Gastrocnemius medialis (tissue), 4 donors: ENCODE results near the gene TUSC2. TPM values are rescaled to one million over a fixed set of nuclear protein-coding genes. Genes with fewer than 3 reads are reported as not detected.

ENCODE experiments used
- ATAC-seq, 2 donors: fragments of 150-250 bp; one replicate each; pipeline ENCODE4 v1.9.1; 2016
- DNase-seq, 2 donors: peaks; one replicate each; pipeline ENCODE4 v3.0.0-alpha.2; 2019
- H3K27ac ChIP-seq, 4 donors: fragments of 200-600 bp; sonication (generic); 1 replicate in 1 of 4; 2 replicates in 3 of 4; pipeline ENCODE4 v1.5.1; 2016 to 2018; ENCODE audit warnings: mild to moderate bottlenecking in 2 of 4, moderate library complexity in 1 of 4
- H3K27me3 ChIP-seq, 3 donors: fragments of 200-600 bp; sonication (generic) in 2 of 3; 1 replicate in 1 of 3; 2 replicates in 2 of 3; pipeline versions ENCODE4 v1.5.1 to v1.6.0; 2016 to 2019; ENCODE audit warnings: mild to moderate bottlenecking in 1 of 3, moderate library complexity in 1 of 3
- H3K36me3 ChIP-seq, 2 donors: fragments of 200-600 bp; sonication (generic) in 1 of 2; one replicate each; pipeline ENCODE4 v1.5.1; 2017 to 2018
- H3K4me1 ChIP-seq, 2 donors: fragments of 200-600 bp; sonication (generic) in 1 of 2; one replicate each; pipeline ENCODE4 v1.5.1; 2016 to 2017; ENCODE audit warnings: mild to moderate bottlenecking in 2 of 2
- H3K4me3 ChIP-seq, 4 donors: fragments of 200-600 bp; sonication (generic) in 3 of 4; 1 replicate in 1 of 4; 2 replicates in 3 of 4; pipeline ENCODE4 v1.5.1; 2016 to 2019; ENCODE audit warnings: mild to moderate bottlenecking in 2 of 4
- H3K9me3 ChIP-seq, 3 donors: fragments of 200-600 bp; sonication (generic) in 2 of 3; 1 replicate in 1 of 3; 2 replicates in 2 of 3; pipeline ENCODE4 v1.5.1; 2016 to 2019
- POLR2A ChIP-seq, 2 donors: fragments of 450-650 bp; IDR thresholded peaks; one replicate each; pipeline ENCODE4 v1.6.1; 2017; ENCODE audit warnings: antibody characterized with exemption in 2 of 2, mild to moderate bottlenecking in 2 of 2, moderate library complexity in 2 of 2
- in situ Hi-C, 4 donors: fragments of 200-750 bp; cut with MboI; loops; one replicate each; pipeline versions ENCODE4 v1.15.0 to v1.8.0; 2017; ENCODE audit warnings: low sequenced_read_pairs in 4 of 4
- intact Hi-C: fragments of 100-400 bp; cut with DNase I; formaldehyde crosslinking; loops from one replicate; pipeline ENCODE4 v1.15.1; 2023; ENCODE audit warnings: low total_unique reads
- total RNA-seq, 4 donors: library from RNA; depleted of rRNA; stranded (reverse); fragments of >200 nt; gene quantifications; one replicate each; pipeline versions ENCODE4 v1.1.0 to v1.2.3, GENCODE V29; 2016
- TF ChIP-seq, protein P1 (sequence below), 5 experiments: fragments of 450-650 bp in 3 of 5; fragments of 200-600 bp in 2 of 5; sonication (generic) in 2 of 5; IDR thresholded peaks in 4 of 5; conservative IDR thresholded peaks in 1 of 5; 1 replicate in 4 of 5; 2 replicates in 1 of 5; pipeline ENCODE4 v1.5.1; 2016 to 2019; ENCODE audit warnings: antibody characterized with exemption in 5 of 5, mild to moderate bottlenecking in 3 of 5, moderate library complexity in 3 of 5

TUSC2 gene
- total RNA-seq, 4 donors from 2014 or later, result 38.5 to 72.7 (median 51.5) TPM

DNA sequence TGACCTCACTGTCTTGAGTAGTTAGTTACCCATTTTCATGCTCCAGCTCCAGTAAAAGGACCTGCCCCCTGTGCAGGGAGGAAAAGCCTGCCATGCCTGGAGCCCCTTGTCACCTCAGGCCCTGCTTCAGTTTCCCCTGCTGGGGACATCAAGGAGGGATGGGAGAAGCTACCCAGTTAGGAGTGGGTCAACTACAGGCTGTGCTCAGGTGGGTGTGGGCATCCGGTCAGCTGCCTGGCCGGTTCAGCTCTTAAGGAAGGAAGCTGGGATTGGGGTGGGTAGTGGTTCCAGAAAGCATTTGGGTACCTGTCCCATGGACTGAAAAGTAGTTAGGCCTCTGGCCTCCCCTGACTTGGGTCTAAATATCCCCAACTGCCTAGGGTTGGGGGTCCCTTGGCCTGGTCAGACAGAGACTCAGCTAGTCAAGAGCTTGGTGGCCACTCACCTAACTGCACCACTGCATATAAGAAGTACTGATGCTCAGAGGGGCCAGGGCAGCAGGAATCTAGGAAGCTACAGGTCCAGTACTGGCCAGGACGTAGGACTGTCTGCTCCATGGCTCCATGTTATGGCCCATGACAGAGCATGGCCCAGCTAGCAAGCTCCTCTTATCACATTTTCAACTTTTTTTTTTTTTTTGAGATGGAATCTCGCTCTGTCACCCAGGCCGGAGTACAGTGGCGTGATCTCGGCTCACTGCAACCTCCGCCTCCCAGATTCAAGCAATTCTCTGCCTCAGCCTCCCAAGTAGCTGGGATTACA, 48.6 kb downstream of the TUSC2 start:
- TF ChIP-seq, protein P1, sequence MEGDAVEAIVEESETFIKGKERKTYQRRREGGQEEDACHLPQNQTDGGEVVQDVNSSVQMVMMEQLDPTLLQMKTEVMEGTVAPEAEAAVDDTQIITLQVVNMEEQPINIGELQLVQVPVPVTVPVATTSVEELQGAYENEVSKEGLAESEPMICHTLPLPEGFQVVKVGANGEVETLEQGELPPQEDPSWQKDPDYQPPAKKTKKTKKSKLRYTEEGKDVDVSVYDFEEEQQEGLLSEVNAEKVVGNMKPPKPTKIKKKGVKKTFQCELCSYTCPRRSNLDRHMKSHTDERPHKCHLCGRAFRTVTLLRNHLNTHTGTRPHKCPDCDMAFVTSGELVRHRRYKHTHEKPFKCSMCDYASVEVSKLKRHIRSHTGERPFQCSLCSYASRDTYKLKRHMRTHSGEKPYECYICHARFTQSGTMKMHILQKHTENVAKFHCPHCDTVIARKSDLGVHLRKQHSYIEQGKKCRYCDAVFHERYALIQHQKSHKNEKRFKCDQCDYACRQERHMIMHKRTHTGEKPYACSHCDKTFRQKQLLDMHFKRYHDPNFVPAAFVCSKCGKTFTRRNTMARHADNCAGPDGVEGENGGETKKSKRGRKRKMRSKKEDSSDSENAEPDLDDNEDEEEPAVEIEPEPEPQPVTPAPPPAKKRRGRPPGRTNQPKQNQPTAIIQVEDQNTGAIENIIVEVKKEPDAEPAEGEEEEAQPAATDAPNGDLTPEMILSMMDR (IDR thresholded peaks at IDR 0.05 in 4 of 5, conservative IDR thresholded peaks at IDR 0.05 in 1 of 5), result no peak
- TF ChIP-seq POLR2A (IDR thresholded peaks at IDR 0.05), result no peak
- H3K4me1 ChIP-seq, result peaks cover 15 to 22% of the 10 kb centered on the region in 2 donors
- in situ Hi-C loops (loop anchor here in 1 of 4 donors (10.0 to 25.0 kb wide), 2 partner anchors 55 to 342 kb away; partner anchors contain the start of genes MON1A and RBM6), intact Hi-C loops (no loop called here)
- H3K9me3 ChIP-seq, result no peaks in the 10 kb centered on the region
- ATAC-seq (peak; percentile 12 to 28), DNase-seq (no peak)
- H3K4me3 ChIP-seq, result peak overlapping the region in 2 of 4 donors; percentile 25 to 34
- H3K27ac ChIP-seq, result peak overlapping the region; percentile 77 to 88 (median 82)
- no peaks in the 10 kb centered on the region for H3K36me3 ChIP-seq
- no peaks in the 10 kb centered on the region for H3K27me3 ChIP-seq

DNA sequence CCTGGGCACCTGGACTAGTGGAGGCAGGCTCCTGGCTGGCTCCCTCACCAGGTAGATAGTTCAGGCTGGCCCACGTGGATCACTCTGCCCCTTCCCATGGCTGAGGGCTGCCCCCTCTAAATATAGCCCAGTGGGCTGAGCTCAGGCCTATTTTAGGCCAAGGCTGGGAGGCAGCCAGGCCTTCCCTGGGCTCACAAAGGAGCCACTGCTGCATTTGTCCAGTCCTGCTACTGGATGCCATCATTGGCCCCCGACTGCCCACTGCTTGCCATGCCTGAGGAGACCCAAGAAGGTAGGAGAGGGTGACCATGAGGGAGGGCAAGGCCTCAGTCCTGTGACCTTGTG, 49.2 kb downstream of the TUSC2 start, which contains the start of gene LSMEM2:
LSMEM2 (plus strand) TSS at position 208 of the 345 bp plus-strand sequence; CDS start at position 235, 27 bp downstream.
- Histone ChIP-seq H3K27me3 (no peaks in the 10 kb centered on the region), H3K4me3 (peak within 1 kb of the TSS in 2 of 4 donors; percentile 25 to 34), H3K27ac (peak within 1 kb of the TSS; percentile 77 to 88 (median 82)), H3K4me1 (peaks cover 15 to 25% of the 10 kb centered on the region in 2 donors), H3K36me3 (no peaks in the 10 kb centered on the region), H3K9me3 (no peaks in the 10 kb centered on the region)
- intact Hi-C loops (no loop called here), in situ Hi-C loops (loop anchor here in 1 of 4 donors (10.0 to 25.0 kb wide), 2 partner anchors 54 to 342 kb away; partner anchors contain the start of genes MON1A and RBM6)
- ATAC-seq (peak; percentile 92 to 93), DNase-seq (peak; percentile 53 to 88)
- no peak for TF ChIP-seq POLR2A (IDR thresholded peaks at IDR 0.05)
- TF ChIP-seq, protein P1 (IDR thresholded peaks at IDR 0.05 in 4 of 5, conservative IDR thresholded peaks at IDR 0.05 in 1 of 5), result no peak

DNA sequence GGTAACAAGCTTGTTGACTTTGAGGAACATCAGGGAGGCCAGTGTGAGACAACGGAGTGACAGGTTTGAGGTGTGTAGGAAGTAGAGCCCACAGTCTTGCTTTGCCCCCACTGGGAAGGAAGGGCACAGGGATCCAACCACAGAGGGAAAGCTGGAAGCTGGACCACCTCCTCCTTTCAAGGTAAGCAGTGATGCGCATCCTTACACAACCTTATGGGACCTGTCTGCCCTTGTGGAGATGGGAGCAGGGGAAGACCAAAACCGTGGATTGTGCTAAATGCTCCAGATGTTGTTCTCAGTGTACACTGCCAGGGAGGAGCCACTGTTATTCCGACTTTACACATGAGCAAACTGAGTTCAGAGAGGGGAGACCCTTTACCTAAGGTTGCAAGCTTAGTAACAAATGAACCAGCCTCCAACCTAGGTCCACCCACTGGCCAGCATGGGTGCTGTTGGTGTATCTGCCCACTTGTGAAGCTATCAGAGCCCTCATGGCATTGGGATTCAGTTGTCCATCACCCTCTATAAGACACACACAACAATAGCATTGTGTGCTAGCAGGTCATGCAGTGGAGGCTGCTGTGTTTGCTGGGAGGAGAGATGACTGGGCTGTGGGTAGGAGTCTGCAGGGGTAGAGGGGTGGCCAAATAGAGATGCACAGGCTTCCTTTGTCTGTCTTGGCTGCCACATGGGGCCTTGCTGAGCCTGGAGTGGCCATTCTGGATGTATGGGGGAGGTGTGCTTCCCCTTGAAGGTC, 49.7 kb downstream of the TUSC2 start:
- ATAC-seq (peak in 1 of 2 donors; percentile 23), DNase-seq (no peak)
- H3K27ac ChIP-seq, result peak overlapping the region; percentile 77 to 88 (median 82)
- H3K9me3 ChIP-seq, result no peaks in the 10 kb centered on the region
- H3K4me1 ChIP-seq, result peaks cover 16 to 31% of the 10 kb centered on the region in 2 donors
- H3K4me3 ChIP-seq, result no peak overlapping the region
- in situ Hi-C loops (loop anchor here in 1 of 4 donors (10.0 to 25.0 kb wide), 2 partner anchors 54 to 341 kb away; partner anchors contain the start of genes MON1A and RBM6), intact Hi-C loops (no loop called here)
- no peaks in the 10 kb centered on the region for H3K36me3 ChIP-seq
- TF ChIP-seq, protein P1 (IDR thresholded peaks at IDR 0.05 in 4 of 5, conservative IDR thresholded peaks at IDR 0.05 in 1 of 5), result no peak
- H3K27me3 ChIP-seq, result no peaks in the 10 kb centered on the region

DNA sequence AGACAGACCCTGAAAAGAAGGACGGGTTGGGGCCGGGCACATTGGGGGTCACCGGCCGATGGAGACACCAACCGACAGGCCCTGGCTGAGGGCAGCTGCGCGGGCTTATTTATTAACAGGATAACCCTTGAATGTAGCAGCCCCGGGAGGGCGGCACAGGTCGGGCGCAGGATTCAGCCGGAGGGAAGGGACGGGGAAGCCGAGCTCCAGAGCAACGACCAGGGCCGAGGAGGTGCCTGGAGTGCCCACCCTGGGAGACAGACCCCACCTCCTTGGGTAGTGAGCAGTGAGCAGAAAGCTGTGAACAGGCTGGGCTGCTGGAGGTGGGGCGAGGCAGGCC, 51.3 kb downstream of the TUSC2 start:
- no peak for TF ChIP-seq POLR2A (IDR thresholded peaks at IDR 0.05)
- TF ChIP-seq, protein P1 (IDR thresholded peaks at IDR 0.05 in 4 of 5, conservative IDR thresholded peaks at IDR 0.05 in 1 of 5), result no peak
- ATAC-seq (no peak), DNase-seq (no peak)
- no peaks in the 10 kb centered on the region for H3K27me3 ChIP-seq
- H3K4me1 ChIP-seq, result peaks cover 20 to 35% of the 10 kb centered on the region in 2 donors
- no peak overlapping the region for H3K27ac ChIP-seq
- no peaks in the 10 kb centered on the region for H3K9me3 ChIP-seq
- no peaks in the 10 kb centered on the region for H3K36me3 ChIP-seq
- no peak overlapping the region for H3K4me3 ChIP-seq
- in situ Hi-C loops, result loop anchor here in 1 of 4 donors (10.0 to 25.0 kb wide), 2 partner anchors 52 to 339 kb away; partner anchors contain the start of genes MON1A and RBM6
- intact Hi-C loops, result no loop called here
